Tibial nerve (tissue), 4 donors: Measurements from ENCODE around the gene INTS11. TPM values are rescaled to one million over a fixed set of nuclear protein-coding genes. Genes with fewer than 3 reads are reported as not detected.

Experiments
- DNase-seq, 2 donors: peaks; one replicate each; pipeline ENCODE4 v3.0.0-alpha.2; 2019; ENCODE audit warnings: low spot score in 2 of 2
- H3K27ac ChIP-seq, 4 donors: fragments of 200-600 bp; sonication (generic) in 3 of 4; one replicate each; pipeline ENCODE4 v1.5.1; 2017 to 2019; ENCODE audit warnings: mild to moderate bottlenecking in 1 of 4
- H3K27me3 ChIP-seq, 2 donors: fragments of 200-600 bp; sonication (generic) in 1 of 2; one replicate each; pipeline versions ENCODE4 v1.5.1 to v1.6.0; 2017 to 2019
- H3K36me3 ChIP-seq, 3 donors: fragments of 200-600 bp; sonication (generic); one replicate each; pipeline ENCODE4 v1.5.1; 2018 to 2019
- H3K4me1 ChIP-seq, 4 donors: fragments of 200-600 bp; sonication (generic) in 3 of 4; one replicate each; pipeline ENCODE4 v1.5.1; 2017 to 2019
- H3K4me3 ChIP-seq, 4 donors: fragments of 200-600 bp; sonication (generic) in 3 of 4; one replicate each; pipeline ENCODE4 v1.5.1; 2017 to 2019; ENCODE audit warnings: mild to moderate bottlenecking in 1 of 4, moderate library complexity in 1 of 4
- H3K9me3 ChIP-seq, 4 donors: fragments of 200-600 bp; sonication (generic) in 3 of 4; one replicate each; pipeline ENCODE4 v1.5.1; 2017 to 2019
- CTCF ChIP-seq, 5 experiments: fragments of 200-600 bp in 3 of 5; fragments of 450-650 bp in 2 of 5; sonication (generic) in 3 of 5; IDR thresholded peaks; one replicate each; pipeline ENCODE4 v1.5.1; 2016 to 2019; ENCODE audit warnings: antibody characterized with exemption in 5 of 5, mild to moderate bottlenecking in 3 of 5, moderate library complexity in 2 of 5
- EP300 ChIP-seq, 2 donors: sonication (generic); formaldehyde crosslinking; IDR thresholded peaks; one replicate each; pipeline ENCODE4 v1.6.1; 2017; ENCODE audit warnings: antibody characterized with exemption in 2 of 2, mild to moderate bottlenecking in 1 of 2
- POLR2A ChIP-seq, 2 donors: fragments of 450-650 bp; IDR thresholded peaks; one replicate each; pipeline ENCODE4 v1.6.1; 2017; ENCODE audit warnings: antibody characterized with exemption in 2 of 2, mild to moderate bottlenecking in 2 of 2, moderate library complexity in 2 of 2
- WGBS, 2 donors: methylation state at CpG; one replicate each; pipeline ENCODE4 v1.1.5; 2018; 5-methylcytosine and 5-hydroxymethylcytosine counted together
- total RNA-seq, 4 donors: library from RNA; depleted of rRNA; stranded (reverse); fragments of >200 nt; gene quantifications; one replicate each; pipeline ENCODE4 v1.1.0, GENCODE V29; 2016

Gene INTS11
- total RNA-seq, 4 donors from 2014 or later = 118 to 241 (median 157) TPM

GRCh38 chr1:1331068-1331965, 6.9 kb upstream of the INTS11 start, which contains the start of gene TAS1R3:
Gene TAS1R3 (plus strand): TSS chr1:1331280. CDS start chr1:1331346, 66 bp downstream.
- Histone ChIP-seq H3K27ac (peak within 1 kb of the TSS in 3 of 4 donors; percentile 46 to 70 (median 66)), H3K9me3 (no peaks in the 10 kb centered on the region), H3K27me3 (no peaks in the 10 kb centered on the region), H3K4me3 (no peak within 1 kb of the TSS), H3K36me3 (peaks cover 0 to 56% (median 7%) of the 10 kb centered on the region in 3 donors), H3K4me1 (peaks cover 0 to 53% (median 22%) of the 10 kb centered on the region in 4 donors)
- no peak for DNase-seq
- no peak for TF ChIP-seq POLR2A (IDR thresholded peaks at IDR 0.05)
- TF ChIP-seq EP300 (IDR thresholded peaks at IDR 0.05) = no peak
- no peak for TF ChIP-seq CTCF (IDR thresholded peaks at IDR 0.05)
- WGBS, 2 donors = 55% methylated on average over 30 to 31 of the region's 41 CpGs

- no peaks in the 10 kb centered on the region for H3K9me3 ChIP-seq
- WGBS, 2 donors = 43 to 44% methylated on average over 9 to 10 of the region's 15 CpGs
- peak overlapping the region in 3 of 4 donors; percentile 46 to 70 (median 66) for H3K27ac ChIP-seq
- H3K4me1 ChIP-seq = peaks cover 0 to 61% (median 29%) of the 10 kb centered on the region in 4 donors
- H3K27me3 ChIP-seq = no peaks in the 10 kb centered on the region
- TF ChIP-seq EP300 (IDR thresholded peaks at IDR 0.05) (peak in 1 of 2 donors; percentile 36), CTCF (IDR thresholded peaks at IDR 0.05) (no peak)
- no peak overlapping the region for H3K4me3 ChIP-seq
- no peak for DNase-seq
- peaks cover 0 to 48% (median 7%) of the 10 kb centered on the region in 3 donors for H3K36me3 ChIP-seq
Measured at GRCh38 chr1:1330366-1331067, 6.1 kb upstream of the INTS11 start.

GRCh38 chr1:1329304-1330210, 5.1 kb upstream of the INTS11 start:
- H3K27me3 ChIP-seq = no peaks in the 10 kb centered on the region
- no peaks in the 10 kb centered on the region for H3K9me3 ChIP-seq
- no peak overlapping the region for H3K4me3 ChIP-seq
- peaks cover 0 to 68% (median 33%) of the 10 kb centered on the region in 4 donors for H3K4me1 ChIP-seq
- no peak overlapping the region for H3K27ac ChIP-seq
- WGBS, 2 donors = 91 to 92% methylated on average over 52 to 58 of the region's 58 CpGs
- peaks cover 0 to 44% (median 7%) of the 10 kb centered on the region in 3 donors for H3K36me3 ChIP-seq
- DNase-seq = no peak
- TF ChIP-seq EP300 (IDR thresholded peaks at IDR 0.05) (no peak), CTCF (IDR thresholded peaks at IDR 0.05) (no peak), POLR2A (IDR thresholded peaks at IDR 0.05) (no peak)

GRCh38 chr1:1328254-1328653, 3.8 kb upstream of the INTS11 start:
- Histone ChIP-seq H3K27me3 (no peaks in the 10 kb centered on the region), H3K4me3 (no peak overlapping the region), H3K27ac (no peak overlapping the region), H3K9me3 (no peaks in the 10 kb centered on the region), H3K36me3 (peaks cover 0 to 35% (median 7%) of the 10 kb centered on the region in 3 donors), H3K4me1 (peaks cover 0 to 66% (median 35%) of the 10 kb centered on the region in 4 donors)
- no peak for DNase-seq
- WGBS, 2 donors = 73 to 75% methylated on average over 10 to 12 of the region's 15 CpGs
- TF ChIP-seq POLR2A (IDR thresholded peaks at IDR 0.05) (no peak), EP300 (IDR thresholded peaks at IDR 0.05) (no peak), CTCF (IDR thresholded peaks at IDR 0.05) (no peak)
